ENCODE results near the gene SLC26A6.

- no peak for TF ChIP-seq CTCF (optimal IDR thresholded peaks at IDR 0.05 in 1 of 3, IDR thresholded peaks at IDR 0.05 in 1 of 3, conservative IDR thresholded peaks at IDR 0.05 in 1 of 3; ENCODE audit: extremely low read depth in 1 of 3, insufficient read depth in 2 of 3, low read length in 3 of 3)
- TF ChIP-seq EZH2 (IDR thresholded peaks at IDR 0.05; ENCODE audit: low read length), result no peak
Observed at GRCh38 chr3:48633743-48634142, 1.5 kb downstream of the SLC26A6 start.

Measured in keratinocyte (primary cell).